Measurements from ENCODE around the gene KRT71. TPM values are rescaled to one million over a fixed set of nuclear protein-coding genes. Genes with fewer than 3 reads are reported as not detected.
"Not testable (repeated sequence)": the region's sequence is repeated elsewhere in the genome, so short reads cannot be mapped to it uniquely, and the experiment has no call there.

The KRT71 gene
- total RNA-seq (not detected), polyA plus RNA-seq (not detected), total RNA-seq (0 reads per million in 6 experiments)

DNA sequence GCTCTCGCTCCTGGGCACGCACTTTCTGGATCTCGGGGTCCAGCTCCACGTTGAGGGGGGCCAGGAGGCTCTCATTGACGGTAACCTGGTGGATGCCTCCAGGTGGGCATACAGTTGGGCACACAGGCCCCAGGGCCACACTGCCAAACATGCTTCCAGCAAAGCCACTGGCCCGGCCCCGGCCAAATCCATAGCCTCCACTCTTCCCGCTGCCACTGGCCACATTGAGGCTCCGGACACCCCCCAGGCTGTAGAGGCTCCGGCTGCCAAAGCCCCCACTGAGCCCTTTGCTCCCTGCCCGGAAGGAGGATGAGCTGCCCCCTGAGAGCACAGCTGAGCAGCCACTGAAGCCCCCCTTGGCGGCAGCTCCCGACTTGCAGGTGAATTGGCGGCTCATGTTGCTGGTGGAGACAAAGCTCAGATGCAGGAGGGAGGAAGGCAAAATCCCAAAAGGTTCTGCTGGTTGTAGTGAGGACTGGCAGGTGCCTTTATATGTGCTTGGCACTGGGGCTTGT is at the start of gene KRT71:
TSS of gene KRT71 (minus strand) at position 465 of the 515 bp plus-strand sequence. CDS start at position 397, 68 bp downstream.
- H3K4me3 Mint-ChIP-seq = no peak within 1 kb of the TSS
- H3K9me3 Mint-ChIP-seq = no peaks in the 10 kb centered on the region
- H3K27me3 Mint-ChIP-seq = peaks cover 1 to 55% (median 6%) of the 10 kb centered on the region in 5 donors
- no peaks in the 10 kb centered on the region for H3K36me3 Mint-ChIP-seq
- POLR2A ChIA-PET = no interaction called here
- peaks cover 0 to 25% (median 4%) of the 10 kb centered on the region in 4 donors for H3K4me1 Mint-ChIP-seq
- no peak for ATAC-seq
- H3K27ac Mint-ChIP-seq = peak within 1 kb of the TSS in 3 of 10 donors; percentile 15 to 49 (median 26)
- no peak for DNase-seq

DNA sequence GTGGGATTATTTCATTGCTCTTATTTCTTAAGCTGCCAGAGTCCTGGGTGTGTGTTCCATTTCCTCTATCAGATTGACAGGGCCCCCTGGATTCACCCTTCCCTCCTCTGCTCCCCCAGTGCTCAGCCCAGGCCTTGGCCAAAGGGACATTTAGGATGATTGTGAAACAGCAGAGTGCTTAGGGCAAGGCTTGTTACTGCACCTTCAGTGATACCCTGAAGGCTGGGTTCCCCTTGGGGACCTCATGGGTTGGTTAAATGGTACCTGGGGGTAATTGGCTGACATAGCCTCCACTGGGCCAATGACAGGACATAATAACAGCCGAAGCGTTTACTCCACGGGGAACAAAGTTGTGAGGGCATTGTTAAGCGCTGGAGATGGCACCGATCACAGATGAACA is 49.6 kb upstream of the KRT71 start:
- H3K27ac Mint-ChIP-seq = peak overlapping the region in 9 of 10 donors; percentile 44 to 92 (median 73)

GRCh38 chr12:52601671-52602070 is 48.7 kb upstream of the KRT71 start:
- no peak overlapping the region for H3K4me3 Mint-ChIP-seq
- peaks cover 45 to 60% (median 55%) of the 10 kb centered on the region in 4 donors for H3K4me1 Mint-ChIP-seq
- no peaks in the 10 kb centered on the region for H3K9me3 Mint-ChIP-seq
- peaks cover 0 to 3% (median under 1%) of the 10 kb centered on the region in 3 donors for H3K36me3 Mint-ChIP-seq
- H3K27me3 Mint-ChIP-seq = peaks cover 0 to 7% (median 0%) of the 10 kb centered on the region in 5 donors
- peak overlapping the region in 6 of 10 donors; percentile 19 to 75 (median 60) for H3K27ac Mint-ChIP-seq
- ATAC-seq = no peak
- POLR2A ChIA-PET = no interaction called here
- DNase-seq = peak in 1 of 10 donors; percentile 10

More for the DNA sequence above, 49.6 kb upstream of the KRT71 start:
- H3K4me1 Mint-ChIP-seq = peaks cover 53 to 69% (median 63%) of the 10 kb centered on the region in 4 donors
- POLR2A ChIA-PET = no interaction called here
- peaks cover 0 to 3% (median 1%) of the 10 kb centered on the region in 3 donors for H3K36me3 Mint-ChIP-seq
- no peaks in the 10 kb centered on the region for H3K9me3 Mint-ChIP-seq
- peak overlapping the region in 5 of 10 donors; percentile 10 to 50 (median 30) for H3K4me3 Mint-ChIP-seq
- ATAC-seq (no peak), DNase-seq (peak in 1 of 10 donors; percentile 9)
- H3K27me3 Mint-ChIP-seq = peaks cover 0 to 7% (median 0%) of the 10 kb centered on the region in 5 donors

DNA sequence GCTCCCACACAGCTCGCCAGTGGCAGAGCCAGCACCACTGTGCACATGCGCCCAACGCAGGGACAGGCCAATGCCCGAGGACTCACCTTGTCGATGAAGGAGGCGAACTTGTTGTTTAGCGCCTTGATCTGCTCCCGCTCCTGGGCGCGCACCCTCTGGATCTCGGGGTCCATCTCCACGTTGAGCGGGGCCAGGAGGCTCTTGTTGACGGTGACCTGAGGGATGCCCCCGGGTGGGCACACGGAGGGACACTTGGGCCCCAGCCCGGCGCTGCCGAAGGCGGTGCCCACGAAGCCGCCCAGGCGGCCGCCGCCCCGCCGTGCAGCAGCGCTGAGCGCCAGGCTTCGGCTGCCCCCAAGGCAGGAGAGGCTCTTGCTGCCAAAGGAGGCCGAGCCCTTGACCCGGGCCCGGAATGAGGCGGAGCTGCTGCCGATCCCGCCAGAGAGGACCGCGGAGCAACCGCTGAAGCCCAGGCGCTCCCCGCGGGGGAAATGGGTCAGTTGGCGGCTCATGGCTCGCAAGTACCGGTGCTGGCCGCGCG is 48.1 kb upstream of the KRT71 start, which contains the start of gene KRT72:
TSS of gene KRT72 (minus strand) at position 523 of the 541 bp plus-strand sequence. CDS start at position 512, 11 bp downstream.
- POLR2A ChIA-PET = no interaction called here
- no peaks in the 10 kb centered on the region for H3K9me3 Mint-ChIP-seq
- peaks cover 0 to 3% (median 0%) of the 10 kb centered on the region in 3 donors for H3K36me3 Mint-ChIP-seq
- DNase-seq (peak in 1 of 10 donors; percentile 16), ATAC-seq (no peak)
- H3K4me1 Mint-ChIP-seq = peaks cover 44 to 54% (median 49%) of the 10 kb centered on the region in 4 donors
- peak within 1 kb of the TSS in 2 of 10 donors; percentile 30 to 32 for H3K4me3 Mint-ChIP-seq
- H3K27ac Mint-ChIP-seq = peak within 1 kb of the TSS in 7 of 10 donors; percentile 19 to 91 (median 63)
- peaks cover 0 to 7% (median 0%) of the 10 kb centered on the region in 5 donors for H3K27me3 Mint-ChIP-seq

DNA sequence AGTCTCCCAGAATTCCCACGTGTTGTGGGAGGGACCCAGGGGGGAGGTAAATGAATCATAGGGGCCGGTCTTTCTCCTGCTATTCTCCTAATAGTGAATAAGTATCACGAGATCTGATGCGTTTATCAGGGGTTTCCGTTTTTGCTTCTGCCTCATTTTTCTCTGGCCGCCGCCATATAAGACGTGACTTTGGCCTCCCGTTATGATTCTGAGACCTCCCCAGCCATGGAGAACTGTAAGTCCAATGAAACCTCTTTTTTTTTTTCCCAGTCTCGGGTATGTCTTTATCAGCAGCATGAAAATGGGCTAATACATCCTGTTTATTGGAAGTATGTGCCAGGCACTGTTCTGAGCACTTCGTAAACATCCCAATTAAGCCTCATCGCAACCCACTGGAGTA is 47.5 kb upstream of the KRT71 start:
- Mint-ChIP-seq H3K9me3 (no peaks in the 10 kb centered on the region), H3K27me3 (peaks cover 0 to 7% (median 0%) of the 10 kb centered on the region in 5 donors), H3K36me3 (peaks cover 0 to 3% (median 0%) of the 10 kb centered on the region in 3 donors), H3K4me1 (peaks cover 39 to 48% (median 44%) of the 10 kb centered on the region in 4 donors), H3K27ac (peak overlapping the region in 1 of 10 donors; percentile 4), H3K4me3 (no peak overlapping the region)
- POLR2A ChIA-PET = interaction anchor here (1.0 kb wide), 1 partner anchor 8 kb away, joined by 5 read pairs; no protein-coding TSS in a partner anchor
- ATAC-seq (no peak), DNase-seq (no peak)

- ATAC-seq (no peak), DNase-seq (peak in 1 of 10 donors; percentile 8)
- peaks cover 35 to 44% (median 41%) of the 10 kb centered on the region in 4 donors for H3K4me1 Mint-ChIP-seq
- H3K9me3 Mint-ChIP-seq = no peaks in the 10 kb centered on the region
- no peak overlapping the region for H3K4me3 Mint-ChIP-seq
- POLR2A ChIA-PET = interaction anchor here (0.6 to 1.0 kb wide), 2 partner anchors 9 to 15 kb away, joined by 3 to 5 read pairs; no protein-coding TSS in a partner anchor
- H3K27me3 Mint-ChIP-seq = peaks cover 0 to 7% (median 0%) of the 10 kb centered on the region in 5 donors
- peaks cover 0 to 3% (median 0%) of the 10 kb centered on the region in 3 donors for H3K36me3 Mint-ChIP-seq
- peak overlapping the region in 5 of 10 donors; percentile 1 to 53 (median 20) for H3K27ac Mint-ChIP-seq
These were observed 47.1 kb upstream of the KRT71 start for GRCh38 chr12:52600071-52600470.

DNA sequence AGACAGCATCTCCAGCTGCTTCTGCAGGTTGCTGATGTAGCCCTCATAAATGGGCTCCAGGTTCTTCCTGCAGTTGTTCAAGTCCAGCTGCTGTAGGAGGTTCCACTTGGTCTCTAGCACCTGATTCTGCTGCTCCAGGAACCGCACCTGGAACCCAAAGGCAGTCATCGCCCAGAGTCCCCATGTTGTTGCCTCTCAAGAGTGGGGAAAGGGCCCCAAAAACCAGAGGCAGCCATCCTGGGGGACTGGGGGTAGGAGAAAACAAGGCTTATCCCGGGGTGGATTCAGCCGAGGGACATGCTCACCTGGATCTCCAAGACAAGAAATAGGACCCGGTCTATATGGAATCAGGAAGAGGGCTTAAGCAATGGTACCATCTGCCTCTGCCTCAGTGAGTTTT is 46.0 kb upstream of the KRT71 start:
- peaks cover 0 to 7% (median 0%) of the 10 kb centered on the region in 5 donors for H3K27me3 Mint-ChIP-seq
- peak overlapping the region in 2 of 10 donors; percentile 13 to 75 for H3K27ac Mint-ChIP-seq
- peaks cover 25 to 34% (median 32%) of the 10 kb centered on the region in 4 donors for H3K4me1 Mint-ChIP-seq
- no peaks in the 10 kb centered on the region for H3K9me3 Mint-ChIP-seq
- DNase-seq (peak in 1 of 10 donors; percentile 7), ATAC-seq (no peak)
- POLR2A ChIA-PET = no interaction called here
- peaks cover 0 to 3% (median 2%) of the 10 kb centered on the region in 3 donors for H3K36me3 Mint-ChIP-seq
- H3K4me3 Mint-ChIP-seq = no peak overlapping the region

- POLR2A ChIA-PET = interaction anchor here (0.6 to 1.1 kb wide), 2 partner anchors 11 to 1740 kb away, joined by 4 to 11 read pairs; no protein-coding TSS in a partner anchor
- peaks cover 17 to 38% (median 24%) of the 10 kb centered on the region in 4 donors for H3K4me1 Mint-ChIP-seq
These were observed 41.3 kb upstream of the KRT71 start for GRCh38 chr12:52594237-52594636.

GRCh38 chr12:52591521-52591920 is 38.6 kb upstream of the KRT71 start:
- no peak for DNase-seq
- Mint-ChIP-seq H3K27ac (peak overlapping the region in 5 of 10 donors; percentile 26 to 78 (median 71)), H3K9me3 (no peaks in the 10 kb centered on the region), H3K27me3 (peaks cover 0 to 2% (median 0%) of the 10 kb centered on the region in 5 donors), H3K36me3 (peaks cover 0 to 2% (median 0%) of the 10 kb centered on the region in 3 donors), H3K4me3 (no peak overlapping the region), H3K4me1 (peaks cover 27 to 47% (median 36%) of the 10 kb centered on the region in 4 donors)
- POLR2A ChIA-PET = interaction anchor here (9.6 kb wide), 1 partner anchor 19 kb away, joined by 130 read pairs; no protein-coding TSS in a partner anchor
- no peak for ATAC-seq

More at GRCh38 chr12:52594237-52594636, 41.3 kb upstream of the KRT71 start:
- not testable (repeated sequence) for H3K27ac Mint-ChIP-seq, H3K9me3 Mint-ChIP-seq, ATAC-seq, DNase-seq, H3K27me3 Mint-ChIP-seq, H3K4me3 Mint-ChIP-seq, H3K36me3 Mint-ChIP-seq

DNA sequence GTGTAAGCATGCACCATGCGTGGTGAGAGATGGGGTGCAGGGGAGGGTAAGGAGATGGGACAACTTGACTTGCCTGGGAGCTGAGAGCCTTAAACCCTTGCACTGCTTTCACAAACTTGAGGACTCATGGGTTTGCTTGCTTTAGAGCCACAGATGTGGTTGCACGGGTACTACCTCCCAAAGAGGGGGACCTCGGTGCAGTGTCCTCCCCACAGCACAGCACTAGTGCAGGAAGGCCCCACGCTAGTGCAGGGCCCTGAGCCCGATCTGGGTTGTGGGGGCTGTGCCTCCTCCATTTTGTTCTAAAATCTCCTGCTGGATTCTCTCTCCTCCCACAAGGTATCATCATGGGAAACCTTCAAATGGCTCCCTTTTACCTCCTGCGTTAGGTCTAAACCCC is 37.1 kb upstream of the KRT71 start:
- Mint-ChIP-seq H3K4me3 (peak overlapping the region in 1 of 10 donors; percentile 0), H3K9me3 (no peaks in the 10 kb centered on the region)
- POLR2A ChIA-PET = interaction anchor here (0.6 to 9.6 kb wide), 4 partner anchors 16 to 278 kb away, joined by 3 to 130 read pairs (median 4); no protein-coding TSS in a partner anchor

GRCh38 chr12:52587563-52587962 is 34.6 kb upstream of the KRT71 start:
- H3K27me3 Mint-ChIP-seq = no peaks in the 10 kb centered on the region
- POLR2A ChIA-PET = interaction anchor here (1.0 to 9.6 kb wide), 4 partner anchors 23 to 287 kb away, joined by 3 to 130 read pairs (median 24); no protein-coding TSS in a partner anchor
- no peaks in the 10 kb centered on the region for H3K36me3 Mint-ChIP-seq
- no peak for ATAC-seq
- H3K4me1 Mint-ChIP-seq = peaks cover 54 to 80% (median 66%) of the 10 kb centered on the region in 4 donors
- H3K27ac Mint-ChIP-seq = peak overlapping the region in 8 of 10 donors; percentile 3 to 98 (median 93)
- no peaks in the 10 kb centered on the region for H3K9me3 Mint-ChIP-seq
- no peak for DNase-seq
- peak overlapping the region in 1 of 10 donors; percentile 60 for H3K4me3 Mint-ChIP-seq

More for the DNA sequence above, 37.1 kb upstream of the KRT71 start:
- DNase-seq (no peak), ATAC-seq (no peak)
- peaks cover 0 to 2% (median 0%) of the 10 kb centered on the region in 5 donors for H3K27me3 Mint-ChIP-seq
- H3K36me3 Mint-ChIP-seq = peaks cover 0 to 2% (median 0%) of the 10 kb centered on the region in 3 donors
- peak overlapping the region in 9 of 10 donors; percentile 35 to 82 (median 68) for H3K27ac Mint-ChIP-seq
- H3K4me1 Mint-ChIP-seq = peaks cover 39 to 62% (median 51%) of the 10 kb centered on the region in 4 donors

DNA sequence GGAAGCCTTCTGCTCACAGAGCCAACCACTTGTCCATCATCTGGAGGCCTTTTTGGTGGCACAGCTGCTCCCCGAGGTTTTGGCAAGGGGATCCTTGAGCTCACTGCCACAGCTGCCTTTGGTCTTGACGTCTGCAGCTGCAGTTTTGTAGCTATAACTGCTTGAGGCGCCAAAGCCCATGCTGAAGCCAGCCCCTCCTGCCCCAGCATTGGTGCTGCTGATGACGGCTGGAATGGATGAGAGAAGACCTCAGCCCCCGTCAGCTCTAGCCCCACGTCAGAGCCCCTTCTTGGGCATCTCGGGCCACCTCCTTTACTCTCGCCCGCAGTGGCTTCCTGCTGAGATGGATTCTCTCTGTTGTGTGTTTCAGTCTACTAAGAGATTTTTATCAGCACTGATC is 33.0 kb upstream of the KRT71 start:
- no peaks in the 10 kb centered on the region for H3K36me3 Mint-ChIP-seq
- POLR2A ChIA-PET = interaction anchor here (0.8 to 9.6 kb wide), 14 partner anchors 9 to 294 kb away, joined by 3 to 130 read pairs (median 4); no protein-coding TSS in a partner anchor
- H3K27ac Mint-ChIP-seq = peak overlapping the region; percentile 32 to 98 (median 89)
- H3K9me3 Mint-ChIP-seq = no peaks in the 10 kb centered on the region
- peak; percentile 96 to 97 for ATAC-seq
- H3K27me3 Mint-ChIP-seq = no peaks in the 10 kb centered on the region
- peaks cover 48 to 68% (median 59%) of the 10 kb centered on the region in 4 donors for H3K4me1 Mint-ChIP-seq
- peak; percentile 58 to 97 (median 78) for DNase-seq
- H3K4me3 Mint-ChIP-seq = peak overlapping the region in 9 of 10 donors; percentile 7 to 68 (median 39)
